Uterus (tissue), 2 donors: ENCODE results near the gene FOXS1.

Source experiments
- POLR2A ChIP-seq, 2 donors: fragments of 450-650 bp; IDR thresholded peaks; one replicate each; pipeline ENCODE4 v1.6.1; 2016; ENCODE audit warnings: antibody characterized with exemption in 2 of 2, mild to moderate bottlenecking in 1 of 2, moderate library complexity in 1 of 2
- TF ChIP-seq, protein P1 (sequence below), 4 experiments: fragments of 200-600 bp in 2 of 4; fragments of 450-650 bp in 2 of 4; sonication (generic) in 2 of 4; IDR thresholded peaks; one replicate each; pipeline ENCODE4 v1.5.1; 2016 to 2019; ENCODE audit warnings: antibody characterized with exemption in 4 of 4, mild to moderate bottlenecking in 2 of 4, moderate library complexity in 1 of 4

DNA sequence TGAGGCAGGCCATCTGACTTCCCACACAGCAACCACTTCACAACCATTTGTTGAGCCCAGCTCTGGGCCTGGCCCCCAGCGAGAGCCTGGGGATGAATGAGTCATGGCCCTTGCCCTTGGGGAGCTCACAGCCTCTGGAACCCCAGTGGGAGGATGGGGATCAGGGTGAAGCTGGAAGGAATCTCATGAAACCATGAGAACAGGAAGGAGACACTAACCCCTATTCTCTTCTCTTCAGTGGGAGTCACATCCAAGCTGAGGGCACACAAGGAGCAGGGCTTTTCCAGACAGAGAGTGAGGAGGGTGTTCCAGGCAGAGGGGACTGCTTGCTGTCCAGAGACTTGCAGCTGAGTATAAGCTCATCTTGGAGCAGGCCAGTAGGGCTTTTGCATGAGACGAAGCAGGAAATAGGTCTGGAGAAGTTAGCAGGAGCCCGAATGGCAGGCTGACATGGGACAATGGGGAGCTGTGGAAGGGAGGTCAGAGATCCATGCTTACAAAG, 7.5 kb downstream of the FOXS1 start:
- TF ChIP-seq POLR2A (IDR thresholded peaks at IDR 0.05): no peak
- TF ChIP-seq, protein P1, sequence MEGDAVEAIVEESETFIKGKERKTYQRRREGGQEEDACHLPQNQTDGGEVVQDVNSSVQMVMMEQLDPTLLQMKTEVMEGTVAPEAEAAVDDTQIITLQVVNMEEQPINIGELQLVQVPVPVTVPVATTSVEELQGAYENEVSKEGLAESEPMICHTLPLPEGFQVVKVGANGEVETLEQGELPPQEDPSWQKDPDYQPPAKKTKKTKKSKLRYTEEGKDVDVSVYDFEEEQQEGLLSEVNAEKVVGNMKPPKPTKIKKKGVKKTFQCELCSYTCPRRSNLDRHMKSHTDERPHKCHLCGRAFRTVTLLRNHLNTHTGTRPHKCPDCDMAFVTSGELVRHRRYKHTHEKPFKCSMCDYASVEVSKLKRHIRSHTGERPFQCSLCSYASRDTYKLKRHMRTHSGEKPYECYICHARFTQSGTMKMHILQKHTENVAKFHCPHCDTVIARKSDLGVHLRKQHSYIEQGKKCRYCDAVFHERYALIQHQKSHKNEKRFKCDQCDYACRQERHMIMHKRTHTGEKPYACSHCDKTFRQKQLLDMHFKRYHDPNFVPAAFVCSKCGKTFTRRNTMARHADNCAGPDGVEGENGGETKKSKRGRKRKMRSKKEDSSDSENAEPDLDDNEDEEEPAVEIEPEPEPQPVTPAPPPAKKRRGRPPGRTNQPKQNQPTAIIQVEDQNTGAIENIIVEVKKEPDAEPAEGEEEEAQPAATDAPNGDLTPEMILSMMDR (IDR thresholded peaks at IDR 0.05): no peak
